SK-N-SH treated with all-trans-retinoic acid at 6 μM for 48 hours (cell line): ENCODE measurements around the gene TSC2.

ENCODE experiments used
- PPARA ChIP-seq: fragments of 250-450 bp; sonication (Bioruptor Pico); IDR thresholded peaks from 2 replicates; pipeline ENCODE4 v1.5.0; 2020; ENCODE audit warnings: mild to moderate bottlenecking, borderline replicate concordance
- ZC3H10 ChIP-seq: fragments of 250-450 bp; sonication (Bioruptor Pico); IDR thresholded peaks from 2 replicates; pipeline ENCODE4 v1.5.1; 2021; ENCODE audit warnings: mild to moderate bottlenecking, moderate library complexity
- ZFP3 ChIP-seq: fragments of 250-450 bp; sonication (Bioruptor Pico); IDR thresholded peaks from 2 replicates; pipeline ENCODE4 v1.5.0; 2020; ENCODE audit warnings: mild to moderate bottlenecking, moderate library complexity
- TF ChIP-seq, protein P1 (sequence below): fragments of 250-450 bp; sonication (Bioruptor Pico); IDR thresholded peaks from 2 replicates; pipeline ENCODE4 v1.5.1; 2020; ENCODE audit warnings: low read depth, mild to moderate bottlenecking, moderate library complexity

DNA sequence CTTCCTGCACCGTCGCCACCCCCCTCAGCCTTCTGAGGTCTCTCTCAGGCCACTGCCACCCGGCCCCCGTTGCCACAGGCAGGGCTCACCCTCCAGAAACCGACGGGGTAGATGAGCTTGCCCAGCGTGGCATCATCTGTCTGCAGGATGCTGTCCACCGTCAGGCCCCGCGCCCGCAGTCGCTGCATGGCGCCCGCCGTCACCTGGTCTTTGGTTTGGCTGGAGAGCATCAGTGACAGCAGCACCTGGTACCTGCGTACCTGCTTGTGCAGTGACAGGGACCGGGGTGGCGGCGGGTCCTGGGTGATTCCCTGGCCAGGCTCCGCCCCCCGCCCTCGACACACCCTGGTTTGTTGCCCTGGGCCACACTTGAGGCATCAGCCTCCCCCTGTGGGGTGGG is 3.2 kb upstream of the TSC2 start:
- TF ChIP-seq ZFP3 (CRISPR knock-in tag): no peak
- TF ChIP-seq, protein P1, sequence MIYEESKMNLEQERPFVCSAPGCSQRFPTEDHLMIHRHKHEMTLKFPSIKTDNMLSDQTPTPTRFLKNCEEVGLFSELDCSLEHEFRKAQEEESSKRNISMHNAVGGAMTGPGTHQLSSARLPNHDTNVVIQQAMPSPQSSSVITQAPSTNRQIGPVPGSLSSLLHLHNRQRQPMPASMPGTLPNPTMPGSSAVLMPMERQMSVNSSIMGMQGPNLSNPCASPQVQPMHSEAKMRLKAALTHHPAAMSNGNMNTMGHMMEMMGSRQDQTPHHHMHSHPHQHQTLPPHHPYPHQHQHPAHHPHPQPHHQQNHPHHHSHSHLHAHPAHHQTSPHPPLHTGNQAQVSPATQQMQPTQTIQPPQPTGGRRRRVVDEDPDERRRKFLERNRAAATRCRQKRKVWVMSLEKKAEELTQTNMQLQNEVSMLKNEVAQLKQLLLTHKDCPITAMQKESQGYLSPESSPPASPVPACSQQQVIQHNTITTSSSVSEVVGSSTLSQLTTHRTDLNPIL: no peak
- TF ChIP-seq ZC3H10 (CRISPR knock-in tag): no peak
- TF ChIP-seq PPARA (CRISPR knock-in tag): no peak
